CD4-positive, CD25-positive, alpha-beta regulatory T cell (primary cell): ENCODE data around the gene IRS1. TPM values are rescaled to one million over a fixed set of nuclear protein-coding genes. Genes with fewer than 3 reads are reported as not detected.

Experiments used
- ATAC-seq, 2 donors: fragments of 150-1000 bp; cut with Tn5 transposase; one replicate each; pipeline ENCODE4 v1.10.0; 2021; ENCODE audit warnings: low read depth in 2 of 2, moderate number of reproducible peaks in 2 of 2, moderate library complexity in 1 of 2
- DNase-seq, 3 donors: peaks; one replicate each; pipeline versions ENCODE4 v3.0.0 to v3.0.0-alpha.2; 2012 to 2022; ENCODE audit warnings: mixed read lengths in 1 of 3
- H3K27ac ChIP-seq: one replicate; pipeline ENCODE4 v1.7.0; 2013; ENCODE audit warnings: mild to moderate bottlenecking, low read length; ENCODE audit not compliant: insufficient read depth, poor library complexity, severe bottlenecking
- H3K27me3 ChIP-seq: one replicate; pipeline ENCODE4 v1.7.0; 2013; ENCODE audit warnings: low read length; ENCODE audit not compliant: control insufficient read depth, insufficient read depth
- H3K36me3 ChIP-seq: one replicate; pipeline ENCODE4 v1.7.0; 2013; ENCODE audit warnings: mild to moderate bottlenecking, low read length, moderate library complexity; ENCODE audit not compliant: control insufficient read depth, insufficient read depth
- H3K4me1 ChIP-seq: 2 replicates; pipeline ENCODE4 v1.7.0; 2013; ENCODE audit warnings: mild to moderate bottlenecking, low read length; ENCODE audit not compliant: insufficient read depth, control insufficient read depth, poor library complexity, severe bottlenecking
- H3K4me3 ChIP-seq: one replicate; pipeline ENCODE4 v1.7.0; 2013; ENCODE audit warnings: low read depth, mild to moderate bottlenecking, low read length, moderate library complexity
- H3K9me3 ChIP-seq, 2 experiments: 1 replicate in 1 of 2; 2 replicates in 1 of 2; pipeline ENCODE4 v1.7.0; 2013; ENCODE audit warnings: low read length in 2 of 2, mild to moderate bottlenecking in 1 of 2, moderate library complexity in 1 of 2; ENCODE audit not compliant: control insufficient read depth in 2 of 2
- H3K27ac Mint-ChIP-seq, 3 donors: one replicate each; pipeline ENCODE4 v1.8.0; 2020 to 2022; ENCODE audit warnings: mild to moderate bottlenecking in 3 of 3, mixed read lengths in 3 of 3, moderate library complexity in 2 of 3
- H3K27me3 Mint-ChIP-seq: one replicate; pipeline ENCODE4 v1.8.0; 2022; ENCODE audit warnings: mild to moderate bottlenecking, mixed read lengths
- H3K36me3 Mint-ChIP-seq: one replicate; pipeline ENCODE4 v1.8.0; 2020; ENCODE audit warnings: mixed read lengths
- H3K4me1 Mint-ChIP-seq, 4 donors: one replicate each; pipeline ENCODE4 v1.8.0; 2020 to 2022; ENCODE audit warnings: mixed read lengths in 4 of 4, mild to moderate bottlenecking in 1 of 4
- H3K4me3 Mint-ChIP-seq, 4 donors: one replicate each; pipeline ENCODE4 v1.8.0; 2020 to 2022; ENCODE audit warnings: mild to moderate bottlenecking in 4 of 4, mixed read lengths in 4 of 4, moderate library complexity in 3 of 4
- H3K9me3 Mint-ChIP-seq, 7 donors: one replicate each; pipeline ENCODE4 v1.8.0; 2020 to 2022; ENCODE audit warnings: mixed read lengths in 7 of 7, mild to moderate bottlenecking in 3 of 7, moderate library complexity in 2 of 7
- polyA plus RNA-seq, 4 donors: library from polyadenylated mRNA; unstranded; fragments of 300-500 nt; fragmentation: Illumina TruSeq; gene quantifications; one replicate each; pipeline ENCODE4 v1.2.3, GENCODE V29; 2021
- total RNA-seq: library from RNA; stranded (reverse); gene quantifications from one replicate; pipeline ENCODE4 v1.2.3, GENCODE V29; 2022

Gene IRS1
- total and polyA plus RNA-seq, 5 donors from 2014 or later, result 0.05 to 3.5 (median 0.15) TPM; not detected in 1

- peaks cover 14% of the 10 kb centered on the region for H3K27me3 Mint-ChIP-seq
- H3K4me1 ChIP-seq, result peaks cover 22% of the 10 kb centered on the region
- H3K4me3 Mint-ChIP-seq, result peak overlapping the region in 2 of 4 donors; percentile 71 to 85
- DNase-seq (no peak), ATAC-seq (no peak)
- no peaks in the 10 kb centered on the region for H3K9me3 Mint-ChIP-seq
- H3K4me1 Mint-ChIP-seq, result peaks cover 10 to 36% (median 16%) of the 10 kb centered on the region in 4 donors
- H3K36me3 Mint-ChIP-seq, result no peaks in the 10 kb centered on the region
- H3K27me3 ChIP-seq, result no peaks in the 10 kb centered on the region
- H3K36me3 ChIP-seq, result no peaks in the 10 kb centered on the region
- H3K9me3 ChIP-seq, result no peaks in the 10 kb centered on the region
- H3K27ac ChIP-seq, result no peak overlapping the region
- H3K4me3 ChIP-seq, result no peak overlapping the region
- H3K27ac Mint-ChIP-seq, result no peak overlapping the region
Measured at GRCh38 chr2:226793646-226794045, 6.0 kb downstream of the IRS1 start.

- Histone ChIP-seq H3K27me3 (no peaks in the 10 kb centered on the region), H3K27ac (peak overlapping the region; percentile 90), H3K9me3 (no peaks in the 10 kb centered on the region), H3K36me3 (no peaks in the 10 kb centered on the region), H3K4me1 (peaks cover 16% of the 10 kb centered on the region), H3K4me3 (peak overlapping the region; percentile 72)
- Mint-ChIP-seq H3K4me1 (peaks cover 10 to 34% (median 16%) of the 10 kb centered on the region in 4 donors), H3K36me3 (no peaks in the 10 kb centered on the region), H3K9me3 (peaks cover 0 to 2% (median 0%) of the 10 kb centered on the region in 7 donors), H3K27me3 (peaks cover 21% of the 10 kb centered on the region), H3K27ac (peak overlapping the region; percentile 81 to 98 (median 97)), H3K4me3 (peak overlapping the region; percentile 85 to 98 (median 90))
- ATAC-seq (no peak), DNase-seq (peak in 1 of 3 donors; percentile 17)
Measured at GRCh38 chr2:226792155-226792881, 7.3 kb downstream of the IRS1 start.

GRCh38 chr2:226791487-226792081 is 8.0 kb downstream of the IRS1 start:
- Mint-ChIP-seq H3K4me1 (peaks cover 10 to 34% (median 16%) of the 10 kb centered on the region in 4 donors), H3K9me3 (peaks cover 0 to 2% (median 0%) of the 10 kb centered on the region in 7 donors), H3K4me3 (peak overlapping the region; percentile 92 to 98 (median 96)), H3K27ac (peak overlapping the region; percentile 98 to 100 (median 99)), H3K27me3 (peaks cover 28% of the 10 kb centered on the region), H3K36me3 (no peaks in the 10 kb centered on the region)
- H3K4me3 ChIP-seq, result peak overlapping the region; percentile 77
- H3K4me1 ChIP-seq, result peaks cover 16% of the 10 kb centered on the region
- peak overlapping the region; percentile 90 for H3K27ac ChIP-seq
- no peaks in the 10 kb centered on the region for H3K27me3 ChIP-seq
- ATAC-seq (peak; percentile 96 to 98), DNase-seq (peak; percentile 87 to 94 (median 92))
- H3K9me3 ChIP-seq, result no peaks in the 10 kb centered on the region
- no peaks in the 10 kb centered on the region for H3K36me3 ChIP-seq

- peak overlapping the region; percentile 90 for H3K27ac ChIP-seq
- Mint-ChIP-seq H3K36me3 (no peaks in the 10 kb centered on the region), H3K4me3 (peak overlapping the region; percentile 92 to 98 (median 96)), H3K27me3 (peaks cover 28% of the 10 kb centered on the region), H3K9me3 (peaks cover 0 to 2% (median 0%) of the 10 kb centered on the region in 7 donors), H3K27ac (peak overlapping the region; percentile 98 to 100 (median 99)), H3K4me1 (peaks cover 10 to 33% (median 15%) of the 10 kb centered on the region in 4 donors)
- no peaks in the 10 kb centered on the region for H3K9me3 ChIP-seq
- DNase-seq, result peak in 2 of 3 donors; percentile 65 to 91
- no peaks in the 10 kb centered on the region for H3K36me3 ChIP-seq
- H3K4me1 ChIP-seq, result peaks cover 16% of the 10 kb centered on the region
- ATAC-seq, result peak; percentile 65 to 71
- H3K27me3 ChIP-seq, result no peaks in the 10 kb centered on the region
- H3K4me3 ChIP-seq, result peak overlapping the region; percentile 77
Measured at GRCh38 chr2:226791056-226791486, 8.5 kb downstream of the IRS1 start.

GRCh38 chr2:226790431-226790830 is 9.2 kb downstream of the IRS1 start:
- Histone ChIP-seq H3K27ac (peak overlapping the region; percentile 90), H3K4me3 (peak overlapping the region; percentile 77), H3K36me3 (no peaks in the 10 kb centered on the region), H3K27me3 (no peaks in the 10 kb centered on the region), H3K9me3 (no peaks in the 10 kb centered on the region), H3K4me1 (peaks cover 16% of the 10 kb centered on the region)
- no peak for ATAC-seq
- H3K27me3 Mint-ChIP-seq, result peaks cover 28% of the 10 kb centered on the region
- H3K27ac Mint-ChIP-seq, result peak overlapping the region; percentile 98 to 100 (median 99)
- peaks cover 10 to 31% (median 15%) of the 10 kb centered on the region in 4 donors for H3K4me1 Mint-ChIP-seq
- H3K36me3 Mint-ChIP-seq, result no peaks in the 10 kb centered on the region
- H3K9me3 Mint-ChIP-seq, result peaks cover 0 to 2% (median 0%) of the 10 kb centered on the region in 7 donors
- H3K4me3 Mint-ChIP-seq, result peak overlapping the region; percentile 84 to 98 (median 94)
- no peak for DNase-seq

- Mint-ChIP-seq H3K9me3 (peaks cover 0 to 2% (median 0%) of the 10 kb centered on the region in 7 donors), H3K36me3 (no peaks in the 10 kb centered on the region), H3K4me3 (peak overlapping the region in 3 of 4 donors; percentile 84 to 98 (median 92)), H3K27me3 (peaks cover 28% of the 10 kb centered on the region), H3K27ac (peak overlapping the region in 2 of 3 donors; percentile 98 to 100), H3K4me1 (peaks cover 10 to 31% (median 15%) of the 10 kb centered on the region in 4 donors)
- no peak overlapping the region for H3K4me3 ChIP-seq
- ATAC-seq, result no peak
- DNase-seq, result no peak
- H3K9me3 ChIP-seq, result no peaks in the 10 kb centered on the region
- peaks cover 16% of the 10 kb centered on the region for H3K4me1 ChIP-seq
- H3K27ac ChIP-seq, result no peak overlapping the region
- no peaks in the 10 kb centered on the region for H3K27me3 ChIP-seq
- no peaks in the 10 kb centered on the region for H3K36me3 ChIP-seq
Measured at GRCh38 chr2:226790011-226790410, 9.6 kb downstream of the IRS1 start.

- H3K36me3 ChIP-seq, result no peaks in the 10 kb centered on the region
- Mint-ChIP-seq H3K36me3 (no peaks in the 10 kb centered on the region), H3K4me3 (peak overlapping the region in 2 of 4 donors; percentile 69 to 92), H3K27ac (no peak overlapping the region), H3K9me3 (peaks cover 0 to 2% (median 0%) of the 10 kb centered on the region in 7 donors), H3K4me1 (peaks cover 8 to 26% (median 14%) of the 10 kb centered on the region in 4 donors), H3K27me3 (peaks cover 26% of the 10 kb centered on the region)
- no peak overlapping the region for H3K4me3 ChIP-seq
- no peak overlapping the region for H3K27ac ChIP-seq
- ATAC-seq, result no peak
- no peaks in the 10 kb centered on the region for H3K27me3 ChIP-seq
- H3K4me1 ChIP-seq, result peaks cover 16% of the 10 kb centered on the region
- H3K9me3 ChIP-seq, result no peaks in the 10 kb centered on the region
- no peak for DNase-seq
Measured at GRCh38 chr2:226788881-226789490, 10.6 kb downstream of the IRS1 start.
